Tibial nerve (tissue), 4 donors: Measurements from ENCODE around the gene TSEN15.

ENCODE experiments used
- CTCF ChIP-seq, 5 experiments: fragments of 200-600 bp in 3 of 5; fragments of 450-650 bp in 2 of 5; sonication (generic) in 3 of 5; IDR thresholded peaks; one replicate each; pipeline ENCODE4 v1.5.1; 2016 to 2019; ENCODE audit warnings: antibody characterized with exemption in 5 of 5, mild to moderate bottlenecking in 3 of 5, moderate library complexity in 2 of 5
- EP300 ChIP-seq, 2 donors: sonication (generic); formaldehyde crosslinking; IDR thresholded peaks; one replicate each; pipeline ENCODE4 v1.6.1; 2017; ENCODE audit warnings: antibody characterized with exemption in 2 of 2, mild to moderate bottlenecking in 1 of 2
- POLR2A ChIP-seq, 2 donors: fragments of 450-650 bp; IDR thresholded peaks; one replicate each; pipeline ENCODE4 v1.6.1; 2017; ENCODE audit warnings: antibody characterized with exemption in 2 of 2, mild to moderate bottlenecking in 2 of 2, moderate library complexity in 2 of 2

- TF ChIP-seq POLR2A (IDR thresholded peaks at IDR 0.05) (no peak), CTCF (IDR thresholded peaks at IDR 0.05) (no peak), EP300 (IDR thresholded peaks at IDR 0.05) (no peak)
These were observed 13.5 kb upstream of the TSEN15 start for GRCh38 chr1:184037849-184038591.
